Uterus (tissue), 4 donors: ENCODE results near the gene NECTIN2. TPM values are rescaled to one million over a fixed set of nuclear protein-coding genes. Genes with fewer than 3 reads are reported as not detected.

ENCODE experiments used
- DNase-seq, 2 donors: peaks; one replicate each; pipeline ENCODE4 v3.0.0-alpha.2; 2019 to 2020
- H3K27ac ChIP-seq, 2 donors: fragments of 200-600 bp; sonication (generic); 1 replicate in 1 of 2; 2 replicates in 1 of 2; pipeline ENCODE4 v1.5.1; 2016 to 2018
- H3K27me3 ChIP-seq, 2 donors: fragments of 200-600 bp; sonication (generic); one replicate each; pipeline ENCODE4 v1.5.1; 2018 to 2019; ENCODE audit warnings: control low read depth in 1 of 2
- H3K36me3 ChIP-seq, 2 donors: fragments of 200-600 bp; sonication (generic); one replicate each; pipeline ENCODE4 v1.5.1; 2019; ENCODE audit warnings: control low read depth in 1 of 2
- H3K4me1 ChIP-seq, 2 donors: fragments of 200-600 bp; sonication (generic); one replicate each; pipeline ENCODE4 v1.5.1; 2018 to 2019; ENCODE audit warnings: control low read depth in 1 of 2
- H3K4me3 ChIP-seq, 2 donors: fragments of 200-600 bp; sonication (generic); 1 replicate in 1 of 2; 2 replicates in 1 of 2; pipeline ENCODE4 v1.5.1; 2018 to 2019; ENCODE audit warnings: mild to moderate bottlenecking in 1 of 2
- H3K9me3 ChIP-seq, 2 donors: fragments of 200-600 bp; sonication (generic); one replicate each; pipeline ENCODE4 v1.5.1; 2019; ENCODE audit warnings: control low read depth in 1 of 2
- POLR2A ChIP-seq, 2 donors: fragments of 450-650 bp; IDR thresholded peaks; one replicate each; pipeline ENCODE4 v1.6.1; 2016; ENCODE audit warnings: antibody characterized with exemption in 2 of 2, mild to moderate bottlenecking in 1 of 2, moderate library complexity in 1 of 2
- intact Hi-C: fragments of 100-400 bp; cut with DNase I; formaldehyde crosslinking; loops from one replicate; pipeline ENCODE4 v1.15.1; 2023; ENCODE audit warnings: low total_unique reads
- total RNA-seq, 4 donors: library from RNA; depleted of rRNA in 3 of 4; stranded (reverse); fragments of >200 nt in 3 of 4; gene quantifications; one replicate each; pipeline versions ENCODE4 v1.1.0 to v1.2.4, GENCODE V29; 2014 to 2023
- TF ChIP-seq, protein P1 (sequence below), 4 experiments: fragments of 200-600 bp in 2 of 4; fragments of 450-650 bp in 2 of 4; sonication (generic) in 2 of 4; IDR thresholded peaks; one replicate each; pipeline ENCODE4 v1.5.1; 2016 to 2019; ENCODE audit warnings: antibody characterized with exemption in 4 of 4, mild to moderate bottlenecking in 2 of 4, moderate library complexity in 1 of 4
- donor health status: DM: yes; HTN: yes; CAD: no.

NECTIN2 gene
- total RNA-seq, 4 donors from 2014 or later: 14.1 to 106 (median 86.1) TPM

GRCh38 chr19:44931541-44931940, 85.4 kb downstream of the NECTIN2 start:
- H3K36me3 ChIP-seq: no peaks in the 10 kb centered on the region
- no peaks in the 10 kb centered on the region for H3K27me3 ChIP-seq
- DNase-seq: no peak
- TF ChIP-seq, protein P1, sequence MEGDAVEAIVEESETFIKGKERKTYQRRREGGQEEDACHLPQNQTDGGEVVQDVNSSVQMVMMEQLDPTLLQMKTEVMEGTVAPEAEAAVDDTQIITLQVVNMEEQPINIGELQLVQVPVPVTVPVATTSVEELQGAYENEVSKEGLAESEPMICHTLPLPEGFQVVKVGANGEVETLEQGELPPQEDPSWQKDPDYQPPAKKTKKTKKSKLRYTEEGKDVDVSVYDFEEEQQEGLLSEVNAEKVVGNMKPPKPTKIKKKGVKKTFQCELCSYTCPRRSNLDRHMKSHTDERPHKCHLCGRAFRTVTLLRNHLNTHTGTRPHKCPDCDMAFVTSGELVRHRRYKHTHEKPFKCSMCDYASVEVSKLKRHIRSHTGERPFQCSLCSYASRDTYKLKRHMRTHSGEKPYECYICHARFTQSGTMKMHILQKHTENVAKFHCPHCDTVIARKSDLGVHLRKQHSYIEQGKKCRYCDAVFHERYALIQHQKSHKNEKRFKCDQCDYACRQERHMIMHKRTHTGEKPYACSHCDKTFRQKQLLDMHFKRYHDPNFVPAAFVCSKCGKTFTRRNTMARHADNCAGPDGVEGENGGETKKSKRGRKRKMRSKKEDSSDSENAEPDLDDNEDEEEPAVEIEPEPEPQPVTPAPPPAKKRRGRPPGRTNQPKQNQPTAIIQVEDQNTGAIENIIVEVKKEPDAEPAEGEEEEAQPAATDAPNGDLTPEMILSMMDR (IDR thresholded peaks at IDR 0.05): no peak
- no peak for TF ChIP-seq POLR2A (IDR thresholded peaks at IDR 0.05)
- H3K9me3 ChIP-seq: no peaks in the 10 kb centered on the region
- H3K27ac ChIP-seq: no peak overlapping the region
- H3K4me3 ChIP-seq: no peak overlapping the region
- H3K4me1 ChIP-seq: no peaks in the 10 kb centered on the region
- intact Hi-C loops: no loop called here

Other genes starting within 250 kb of the NECTIN2 start
- gene IGSF23, start 232.7 kb upstream of the NECTIN2 start, total RNA-seq: not detected
- 10 to 100 TPM in 3 of 4 donors, 1 to 10 TPM in 1; 7.9 to 45.3 (median 28.0) TPM for gene PVR, start 202.4 kb upstream of the NECTIN2 start, total RNA-seq
- 10 to 100 TPM in 1 of 4 donors, 1 to 10 TPM in 3; 1.0 to 16.1 (median 1.3) TPM for gene CEACAM19, start 174.8 kb upstream of the NECTIN2 start, total RNA-seq
- not detected for gene CEACAM16, start 147.1 kb upstream of the NECTIN2 start, total RNA-seq
- gene BCL3, start 97.6 kb upstream of the NECTIN2 start, total RNA-seq: 10 to 100 TPM in 2 of 4 donors, 1 to 10 TPM in 2; 3.2 to 58.8 (median 11.9) TPM
- gene CBLC, start 68.4 kb upstream of the NECTIN2 start, total RNA-seq: 1 to 10 TPM in 1 of 4 donors, under 1 TPM in 1, not detected in 2; 0.29 to 5.8 TPM
- 100 to 1,000 TPM in 2 of 4 donors, 10 to 100 TPM in 1, 1 to 10 TPM in 1; 3.8 to 171 (median 111) TPM for gene BCAM, start 37.2 kb upstream of the NECTIN2 start, total RNA-seq
- gene TOMM40, start 45.0 kb downstream of the NECTIN2 start, total RNA-seq: 10 to 100 TPM; 10.5 to 38.2 (median 24.1) TPM
- gene APOE, start 59.5 kb downstream of the NECTIN2 start, total RNA-seq: 10 to 100 TPM in 3 of 4 donors, 1 to 10 TPM in 1; 9.1 to 92.5 (median 33.6) TPM
- 1 to 10 TPM in 3 of 4 donors, not detected in 1; 3.0 to 7.4 (median 3.5) TPM for gene APOC1, start 68.3 kb downstream of the NECTIN2 start, total RNA-seq
- gene APOC4, start 95.9 kb downstream of the NECTIN2 start, total RNA-seq: not detected
- not detected for gene APOC2, start 99.8 kb downstream of the NECTIN2 start, total RNA-seq
- gene CLPTM1, start 109.1 kb downstream of the NECTIN2 start, total RNA-seq: 10 to 100 TPM; 30.6 to 99.5 (median 64.2) TPM
- 10 to 100 TPM in 2 of 4 donors, 1 to 10 TPM in 2; 1.0 to 52.4 (median 13.9) TPM for gene RELB, start 155.2 kb downstream of the NECTIN2 start, total RNA-seq
- 100 to 1,000 TPM in 1 of 4 donors, 10 to 100 TPM in 3; 36.6 to 107 (median 73.9) TPM for gene CLASRP, start 192.7 kb downstream of the NECTIN2 start, total RNA-seq
- under 1 TPM in 1 of 4 donors, not detected in 3; 0.27 TPM for gene ZNF296, start 230.2 kb downstream of the NECTIN2 start, total RNA-seq
- gene GEMIN7, start 233.0 kb downstream of the NECTIN2 start, total RNA-seq: 10 to 100 TPM in 3 of 4 donors, 1 to 10 TPM in 1; 3.5 to 18.4 (median 13.7) TPM
- 10 to 100 TPM in 3 of 4 donors, 1 to 10 TPM in 1; 6.7 to 43.8 (median 24.4) TPM for gene PPP1R37, start 246.9 kb downstream of the NECTIN2 start, total RNA-seq